ENCODE results near the gene ZNF879.

DNA sequence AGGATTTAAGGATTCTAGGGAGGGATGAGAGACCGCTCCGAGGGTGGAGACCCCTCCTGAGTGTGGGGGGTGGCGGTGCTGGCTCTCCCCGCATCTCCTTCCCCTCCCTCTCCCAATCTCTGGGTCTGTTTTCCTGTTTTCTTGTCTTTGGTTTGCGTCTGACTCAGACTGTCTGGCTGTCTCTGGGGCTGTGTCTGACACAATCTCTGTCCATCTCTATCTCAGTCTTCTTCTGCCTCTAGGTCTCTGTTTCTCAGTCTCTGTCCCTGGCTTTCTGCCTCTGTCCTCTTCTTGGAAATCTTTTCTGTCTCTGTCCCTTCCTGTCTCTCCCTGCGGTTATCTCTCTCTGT lies 28.3 kb upstream of the ZNF879 start:
- no peak for TF ChIP-seq POLR2AphosphoS5 (IDR thresholded peaks at IDR 0.05; ENCODE audit: borderline replicate concordance, low read depth, low read length)
- no peak for TF ChIP-seq EZH2 (IDR thresholded peaks at IDR 0.05)
- TF ChIP-seq FOXP2 (optimal IDR thresholded peaks at IDR 0.05; ENCODE audit: control extremely low read depth, extremely low read length, insufficient read depth): no peak
